Measurements from ENCODE around the gene C3orf18. TPM values are rescaled to one million over a fixed set of nuclear protein-coding genes. Genes with fewer than 3 reads are reported as not detected.

Gene C3orf18
- total and polyA plus RNA-seq, 2 donors from 2014 or later = 6.2 to 14.9 TPM

DNA sequence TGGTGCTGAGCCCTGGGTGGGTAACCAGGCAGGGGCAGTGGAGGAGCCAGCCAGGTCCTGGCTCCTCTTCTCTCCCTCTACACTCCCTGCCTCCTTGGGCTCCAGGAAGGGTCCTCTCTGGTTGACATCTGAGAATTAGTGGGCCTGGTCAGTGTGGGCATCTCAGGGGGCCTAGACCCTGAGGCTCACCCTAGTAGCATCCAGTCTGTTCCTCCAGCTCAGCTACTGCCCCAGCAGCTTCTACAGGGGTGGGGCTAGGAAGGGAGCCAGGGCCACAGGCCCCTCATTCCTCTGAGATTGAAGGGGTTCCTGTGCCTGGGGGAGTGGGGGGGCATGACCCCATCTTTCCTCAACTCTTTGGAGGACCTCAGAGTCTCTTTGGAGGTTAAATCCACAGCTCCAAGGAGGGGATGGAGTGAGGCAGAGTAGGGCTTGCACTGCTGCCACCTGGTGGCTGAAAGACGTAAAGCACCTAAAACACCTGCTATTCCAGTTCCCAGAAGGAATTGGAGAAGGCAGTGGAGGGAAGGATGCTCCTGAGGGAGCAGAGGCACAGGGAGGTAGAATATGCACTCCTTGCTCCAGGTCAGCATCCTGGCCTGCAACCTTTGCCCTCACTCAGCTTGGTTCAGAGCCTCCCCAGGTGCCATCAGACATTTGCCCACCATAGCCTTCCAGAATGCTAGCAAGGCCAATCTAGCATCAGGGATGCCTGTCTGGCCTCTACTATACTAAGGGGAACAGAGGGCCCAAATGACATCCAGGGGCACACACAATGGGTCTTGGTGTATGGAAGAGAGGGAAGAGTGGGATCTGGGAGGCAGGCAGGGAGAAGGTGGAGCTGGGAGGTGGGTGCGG lies 25.1 kb downstream of the C3orf18 start:
- intact Hi-C loops (cut with DNase I) = loop anchor here (5.0 kb wide), 1 partner anchor 195 kb away; the partner anchor contains the start of gene ZMYND10
- H3K27me3 ChIP-seq (ENCODE audit: control insufficient read depth, insufficient read depth, low read length) = no peaks in the 10 kb centered on the region
- no peaks in the 10 kb centered on the region for H3K4me1 ChIP-seq (ENCODE audit: control insufficient read depth in 2 of 3, insufficient read depth in 2 of 3, low read depth in 1 of 3, low read length in 3 of 3)
- TF ChIP-seq, protein P1, sequence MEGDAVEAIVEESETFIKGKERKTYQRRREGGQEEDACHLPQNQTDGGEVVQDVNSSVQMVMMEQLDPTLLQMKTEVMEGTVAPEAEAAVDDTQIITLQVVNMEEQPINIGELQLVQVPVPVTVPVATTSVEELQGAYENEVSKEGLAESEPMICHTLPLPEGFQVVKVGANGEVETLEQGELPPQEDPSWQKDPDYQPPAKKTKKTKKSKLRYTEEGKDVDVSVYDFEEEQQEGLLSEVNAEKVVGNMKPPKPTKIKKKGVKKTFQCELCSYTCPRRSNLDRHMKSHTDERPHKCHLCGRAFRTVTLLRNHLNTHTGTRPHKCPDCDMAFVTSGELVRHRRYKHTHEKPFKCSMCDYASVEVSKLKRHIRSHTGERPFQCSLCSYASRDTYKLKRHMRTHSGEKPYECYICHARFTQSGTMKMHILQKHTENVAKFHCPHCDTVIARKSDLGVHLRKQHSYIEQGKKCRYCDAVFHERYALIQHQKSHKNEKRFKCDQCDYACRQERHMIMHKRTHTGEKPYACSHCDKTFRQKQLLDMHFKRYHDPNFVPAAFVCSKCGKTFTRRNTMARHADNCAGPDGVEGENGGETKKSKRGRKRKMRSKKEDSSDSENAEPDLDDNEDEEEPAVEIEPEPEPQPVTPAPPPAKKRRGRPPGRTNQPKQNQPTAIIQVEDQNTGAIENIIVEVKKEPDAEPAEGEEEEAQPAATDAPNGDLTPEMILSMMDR (IDR thresholded peaks at IDR 0.05; ENCODE audit: borderline replicate concordance, extremely low read depth, insufficient read depth) = peak; percentile 97
- no peak overlapping the region for H3K4me3 ChIP-seq (ENCODE audit: low read length in 3 of 3)
- DNase-seq (peak in 4 of 5 donors; percentile 81 to 86 (median 84)), FAIRE-seq (no peak)
- H3K36me3 ChIP-seq (ENCODE audit: control insufficient read depth in 2 of 3, insufficient read depth in 3 of 3, low read length in 3 of 3) = no peaks in the 10 kb centered on the region
- no peak overlapping the region for H3K27ac ChIP-seq (ENCODE audit: low read depth in 2 of 2, low read length in 2 of 2)
- H3K9me3 ChIP-seq (ENCODE audit: control insufficient read depth in 2 of 3, insufficient read depth in 1 of 3, low read length in 3 of 3) = no peaks in the 10 kb centered on the region
- no peak overlapping the region for H3K9ac ChIP-seq (ENCODE audit: low read length in 3 of 3)

DNA sequence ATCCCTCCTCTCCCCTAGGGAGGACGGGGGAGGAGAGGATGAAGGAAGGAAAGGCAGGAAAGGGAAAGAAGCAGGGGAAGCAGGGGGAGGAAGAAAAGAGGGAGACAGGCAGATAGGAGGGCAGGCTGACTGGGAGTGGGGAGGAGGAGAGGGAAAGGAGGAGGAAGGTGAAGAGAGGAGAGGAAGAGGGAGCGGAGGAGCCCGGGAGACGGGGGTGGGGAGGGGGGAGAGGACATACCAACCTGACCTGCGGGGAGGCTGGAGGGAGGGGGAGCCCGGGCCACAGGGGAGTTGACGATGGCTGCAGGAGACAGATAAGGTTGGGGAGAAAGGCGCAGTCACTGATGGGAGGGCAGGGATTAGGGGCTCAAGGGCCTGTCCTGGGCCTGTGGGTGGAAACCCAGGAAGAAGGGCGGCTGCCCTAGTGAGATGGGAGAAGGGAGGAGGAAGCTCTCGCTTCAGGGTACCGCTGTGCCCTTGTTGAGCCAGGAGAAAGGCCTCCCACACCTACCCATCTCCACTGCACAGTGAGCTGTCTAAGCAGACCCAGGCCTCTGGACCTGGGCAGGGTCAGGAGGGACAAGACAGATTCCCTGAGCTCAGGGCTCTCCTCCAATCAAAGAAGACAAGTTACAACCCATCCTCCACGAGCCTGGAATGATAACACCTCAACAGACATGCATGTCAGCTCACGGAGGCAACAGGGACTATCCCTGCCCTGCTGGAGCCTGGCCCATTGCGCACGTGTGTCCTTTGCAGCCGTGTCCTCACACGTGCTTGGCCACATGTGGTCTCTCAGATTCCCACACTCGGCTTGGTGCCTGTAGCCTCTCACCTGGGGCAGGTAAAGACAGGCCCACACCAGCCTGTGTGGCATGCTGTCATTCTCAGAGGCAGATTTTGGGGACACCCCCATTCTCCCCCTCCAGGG lies 27.9 kb downstream of the C3orf18 start:
- TF ChIP-seq, protein P1 (IDR thresholded peaks at IDR 0.05; ENCODE audit: borderline replicate concordance, extremely low read depth, insufficient read depth) = no peak
- no peak overlapping the region for H3K9ac ChIP-seq (ENCODE audit: low read length in 3 of 3)
- no peak for FAIRE-seq

DNA sequence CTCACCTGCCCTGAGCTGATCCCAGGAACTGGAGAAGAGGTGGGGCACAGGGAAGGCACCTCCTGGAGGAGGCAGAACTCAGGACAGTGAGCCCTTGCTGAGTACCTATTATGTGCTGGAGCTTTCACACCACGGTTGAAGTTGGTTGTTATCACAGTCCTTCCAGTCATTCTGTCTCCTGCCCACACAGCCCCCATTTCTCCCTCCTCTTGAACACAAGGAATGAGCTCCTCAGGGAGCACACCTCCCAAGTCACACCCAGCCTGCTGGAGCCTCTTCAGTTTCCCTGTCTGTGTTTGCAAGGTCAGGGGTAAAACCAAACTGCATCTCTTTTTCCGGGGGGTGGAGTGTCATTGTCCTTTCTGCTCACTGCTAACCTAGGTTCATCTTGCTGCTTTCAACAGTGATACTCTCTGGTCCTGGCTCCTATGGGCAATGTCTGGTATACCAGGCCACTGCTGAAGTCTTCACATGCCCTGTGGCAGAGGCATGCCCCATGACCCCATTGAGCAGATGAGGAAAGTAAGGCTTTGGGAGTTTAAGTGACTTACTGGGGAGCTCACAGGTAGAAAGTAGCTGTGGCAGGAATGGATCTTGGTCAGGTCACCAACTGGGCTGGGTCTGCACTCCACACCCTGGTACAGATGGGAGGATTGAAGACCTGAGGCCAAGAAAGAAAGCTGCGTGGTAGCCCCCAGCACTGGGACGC lies 30.0 kb downstream of the C3orf18 start:
- DNase-seq = no peak
- Histone ChIP-seq H3K27ac (ENCODE audit: low read depth in 2 of 2, low read length in 2 of 2) (no peak overlapping the region), H3K9me3 (ENCODE audit: control insufficient read depth in 2 of 3, insufficient read depth in 1 of 3, low read length in 3 of 3) (no peaks in the 10 kb centered on the region), H3K4me3 (ENCODE audit: low read length in 3 of 3) (no peak overlapping the region), H3K27me3 (ENCODE audit: control insufficient read depth, insufficient read depth, low read length) (no peaks in the 10 kb centered on the region), H3K36me3 (ENCODE audit: control insufficient read depth in 2 of 3, insufficient read depth in 3 of 3, low read length in 3 of 3) (no peaks in the 10 kb centered on the region), H3K4me1 (ENCODE audit: control insufficient read depth in 2 of 3, insufficient read depth in 2 of 3, low read depth in 1 of 3, low read length in 3 of 3) (peaks cover 0 to 5% (median 0%) of the 10 kb centered on the region in 3 donors), H3K9ac (ENCODE audit: low read length in 3 of 3) (no peak overlapping the region)
- FAIRE-seq = no peak
- intact Hi-C loops (cut with DNase I) = no loop called here
- TF ChIP-seq, protein P1 (IDR thresholded peaks at IDR 0.05; ENCODE audit: borderline replicate concordance, extremely low read depth, insufficient read depth) = no peak

More for the DNA sequence above, 27.9 kb downstream of the C3orf18 start:
- no peaks in the 10 kb centered on the region for H3K27me3 ChIP-seq (ENCODE audit: control insufficient read depth, insufficient read depth, low read length)
- no peaks in the 10 kb centered on the region for H3K9me3 ChIP-seq (ENCODE audit: control insufficient read depth in 2 of 3, insufficient read depth in 1 of 3, low read length in 3 of 3)
- intact Hi-C loops (cut with DNase I) = loop anchor here (5.0 kb wide), 1 partner anchor 192 kb away; the partner anchor contains the start of gene ZMYND10
- H3K27ac ChIP-seq (ENCODE audit: low read depth in 2 of 2, low read length in 2 of 2) = no peak overlapping the region
- no peak overlapping the region for H3K4me3 ChIP-seq (ENCODE audit: low read length in 3 of 3)
- H3K36me3 ChIP-seq (ENCODE audit: control insufficient read depth in 2 of 3, insufficient read depth in 3 of 3, low read length in 3 of 3) = no peaks in the 10 kb centered on the region
- no peak for DNase-seq
- H3K4me1 ChIP-seq (ENCODE audit: control insufficient read depth in 2 of 3, insufficient read depth in 2 of 3, low read depth in 1 of 3, low read length in 3 of 3) = peaks cover 0 to 2% (median 0%) of the 10 kb centered on the region in 3 donors

Measured in kidney (tissue), 14 donors.